Activated B cell treated with CpG ODN at 0.5 μM for 24 hours (primary cell): ENCODE results near the gene HERC4. TPM values are rescaled to one million over a fixed set of nuclear protein-coding genes. Genes with fewer than 3 reads are reported as not detected.
"Not testable (repeated sequence)": the region's sequence is repeated elsewhere in the genome, so short reads cannot be mapped to it uniquely, and the experiment has no call there.

Experiments used
- ATAC-seq: fragments of 200-7000 bp; cut with Tn5 transposase; one replicate; pipeline ENCODE4 v1.10.0; 2021; ENCODE audit warnings: low read depth, mild to moderate bottlenecking, moderate library complexity
- CTCF ChIA-PET: fragments of 350-600 bp; sonication (Branson Sonifier 250); formaldehyde crosslinking; loops from one replicate; lab custom pipeline; 2021; ENCODE audit warnings: antibody characterized with exemption; lab: Charles Lee
- POLR2A ChIA-PET: fragments of 350-600 bp; sonication (Branson Sonifier 250); formaldehyde crosslinking; loops from one replicate; lab custom pipeline; 2021; ENCODE audit warnings: antibody characterized with exemption; lab: Charles Lee
- DNase-seq: peaks from one replicate; pipeline ENCODE4 v3.0.0; 2022
- H3K27ac Mint-ChIP-seq: one replicate; pipeline ENCODE4 v1.8.0; 2020; ENCODE audit warnings: mixed read lengths
- H3K27me3 Mint-ChIP-seq: one replicate; pipeline ENCODE4 v1.8.0; 2021; ENCODE audit warnings: mixed read lengths
- H3K36me3 Mint-ChIP-seq: one replicate; pipeline ENCODE4 v1.8.0; 2021; ENCODE audit warnings: low read depth, mixed read lengths
- H3K4me1 Mint-ChIP-seq: one replicate; pipeline ENCODE4 v1.8.0; 2021; ENCODE audit warnings: mixed read lengths
- H3K4me3 Mint-ChIP-seq: one replicate; pipeline ENCODE4 v1.8.0; 2020; ENCODE audit warnings: mild to moderate bottlenecking, mixed read lengths
- H3K9me3 Mint-ChIP-seq: one replicate; pipeline ENCODE4 v1.8.0; 2020; ENCODE audit warnings: mixed read lengths
- CTCF ChIP-seq: fragments of 200-600 bp; IDR thresholded peaks from one replicate; pipeline ENCODE4 v1.8.0; 2022; ENCODE audit warnings: antibody characterized with exemption, mild to moderate bottlenecking
- intact Hi-C: fragments of 100-400 bp; cut with micrococcal nuclease; formaldehyde crosslinking; loops from one replicate; pipeline ENCODE4 v1.15.1; 2024
- total RNA-seq: library from RNA; stranded (reverse); gene quantifications from 2 replicates; pipeline ENCODE4 v1.2.3, GENCODE V29; 2022

HERC4 gene
- total RNA-seq, 1 donor from 2014 or later: 84.2 TPM

- Mint-ChIP-seq H3K27ac (no peak overlapping the region), H3K9me3 (peaks cover 4% of the 10 kb centered on the region), H3K4me3 (no peak overlapping the region), H3K27me3 (no peaks in the 10 kb centered on the region), H3K36me3 (peaks cover 55% of the 10 kb centered on the region), H3K4me1 (no peaks in the 10 kb centered on the region)
- no peak for TF ChIP-seq CTCF
- DNase-seq (no peak), ATAC-seq (no peak)
- intact Hi-C loops: no loop called here
- ChIA-PET POLR2A (no interaction called here), CTCF (no interaction called here)
Measured at GRCh38 chr10:68001000-68001399, 74.1 kb downstream of the HERC4 start.

GRCh38 chr10:67990093-67990492 lies 85.0 kb downstream of the HERC4 start:
- Mint-ChIP-seq H3K9me3 (no peaks in the 10 kb centered on the region), H3K27ac (no peak overlapping the region), H3K4me1 (peaks cover 11% of the 10 kb centered on the region), H3K27me3 (no peaks in the 10 kb centered on the region), H3K4me3 (no peak overlapping the region), H3K36me3 (peaks cover 70% of the 10 kb centered on the region)
- ATAC-seq (no peak), DNase-seq (no peak)
- POLR2A ChIA-PET: no interaction called here
- intact Hi-C loops: loop anchor here (5.0 kb wide), 1 partner anchor 82 kb away; no protein-coding TSS in a partner anchor
- CTCF ChIA-PET: no interaction called here
- no peak for TF ChIP-seq CTCF

GRCh38 chr10:67988606-67989005 lies 86.5 kb downstream of the HERC4 start:
- intact Hi-C loops: loop anchor here (5.0 kb wide), 1 partner anchor 131 kb away; no protein-coding TSS in a partner anchor
- CTCF ChIA-PET: no interaction called here

GRCh38 chr10:67982603-67983002 lies 92.5 kb downstream of the HERC4 start:
- POLR2A ChIA-PET, H3K27me3 Mint-ChIP-seq, H3K27ac Mint-ChIP-seq, ATAC-seq, DNase-seq, CTCF ChIA-PET, H3K4me1 Mint-ChIP-seq, H3K9me3 Mint-ChIP-seq, intact Hi-C loops, H3K4me3 Mint-ChIP-seq: not testable (repeated sequence)
- H3K36me3 Mint-ChIP-seq: peaks cover 80% of the 10 kb centered on the region

More at GRCh38 chr10:67988606-67989005, 86.5 kb downstream of the HERC4 start:
- ATAC-seq: no peak
- Mint-ChIP-seq H3K27me3 (no peaks in the 10 kb centered on the region), H3K4me3 (no peak overlapping the region), H3K4me1 (peaks cover 11% of the 10 kb centered on the region), H3K36me3 (peaks cover 73% of the 10 kb centered on the region), H3K9me3 (no peaks in the 10 kb centered on the region), H3K27ac (no peak overlapping the region)
- POLR2A ChIA-PET: no interaction called here
- DNase-seq: no peak
- no peak for TF ChIP-seq CTCF

- intact Hi-C loops: no loop called here
- Mint-ChIP-seq H3K4me3 (no peak overlapping the region), H3K36me3 (peaks cover 82% of the 10 kb centered on the region), H3K27ac (no peak overlapping the region), H3K4me1 (no peaks in the 10 kb centered on the region), H3K27me3 (no peaks in the 10 kb centered on the region), H3K9me3 (no peaks in the 10 kb centered on the region)
- no peak for DNase-seq
- TF ChIP-seq CTCF: no peak
- CTCF ChIA-PET: no interaction called here
- no peak for ATAC-seq
- POLR2A ChIA-PET: no interaction called here
Measured at GRCh38 chr10:67978749-67979148, 96.3 kb downstream of the HERC4 start.

- POLR2A ChIA-PET: no interaction called here
- intact Hi-C loops: no loop called here
- H3K9me3 Mint-ChIP-seq: no peaks in the 10 kb centered on the region
- no peaks in the 10 kb centered on the region for H3K4me1 Mint-ChIP-seq
- CTCF ChIA-PET: no interaction called here
- H3K4me3 Mint-ChIP-seq: no peak overlapping the region
- ATAC-seq (no peak), DNase-seq (no peak)
- H3K27me3 Mint-ChIP-seq: no peaks in the 10 kb centered on the region
- peaks cover 85% of the 10 kb centered on the region for H3K36me3 Mint-ChIP-seq
- H3K27ac Mint-ChIP-seq: no peak overlapping the region
- no peak for TF ChIP-seq CTCF
Measured at GRCh38 chr10:67977251-67977650, 97.8 kb downstream of the HERC4 start.
